Measurements from ENCODE around the gene OLFML3. TPM values are rescaled to one million over a fixed set of nuclear protein-coding genes. Genes with fewer than 3 reads are reported as not detected.

OLFML3 gene
- total and polyA plus RNA-seq, 2 donors (not counting 1 experiment from before 2014, with no cell fraction given) = 0.32 TPM; not detected in 1

Other genes starting within 250 kb of the OLFML3 start
- gene PHTF1, start 220.0 kb upstream of the OLFML3 start, total RNA-seq = 18.5 and 25.7 TPM in 2 replicates
- 3.6 and 8.1 TPM in 2 replicates for gene PHTF1, start 220.0 kb upstream of the OLFML3 start, polyA plus RNA-seq
- 40.2 and 41.5 TPM in 2 replicates for gene RSBN1, start 167.0 kb upstream of the OLFML3 start, total RNA-seq
- 18.8 and 20.6 TPM in 2 replicates for gene RSBN1, start 167.0 kb upstream of the OLFML3 start, polyA plus RNA-seq
- gene PTPN22, start 107.8 kb upstream of the OLFML3 start, total RNA-seq = 34.4 and 37.4 TPM in 2 replicates
- gene PTPN22, start 107.8 kb upstream of the OLFML3 start, polyA plus RNA-seq = 14.3 and 16.6 TPM in 2 replicates
- gene BCL2L15, start 91.9 kb upstream of the OLFML3 start, total RNA-seq = 1.3 and 1.6 TPM in 2 replicates
- gene BCL2L15, start 91.9 kb upstream of the OLFML3 start, polyA plus RNA-seq = 0.63 and 1.1 TPM in 2 replicates
- 51.5 and 52.2 TPM in 2 replicates for gene AP4B1, start 74.7 kb upstream of the OLFML3 start, total RNA-seq
- 55.2 and 99.5 TPM in 2 replicates for gene AP4B1, start 74.7 kb upstream of the OLFML3 start, polyA plus RNA-seq
- 4.3 and 4.8 TPM in 2 replicates for gene DCLRE1B, start 74.1 kb upstream of the OLFML3 start, total RNA-seq
- 0.75 and 1.0 TPM in 2 replicates for gene DCLRE1B, start 74.1 kb upstream of the OLFML3 start, polyA plus RNA-seq
- gene HIPK1, start 50.1 kb upstream of the OLFML3 start, total RNA-seq = 48.0 and 48.2 TPM in 2 replicates
- 13.6 and 24.3 TPM in 2 replicates for gene HIPK1, start 50.1 kb upstream of the OLFML3 start, polyA plus RNA-seq
- not detected in 2 replicates for gene SYT6, start 174.4 kb downstream of the OLFML3 start, total RNA-seq
- gene SYT6, start 174.4 kb downstream of the OLFML3 start, polyA plus RNA-seq = not detected in 2 replicates

Measured in B cell (primary cell).